Gastroesophageal sphincter (tissue), 3 donors: ENCODE results near the gene PARD6G.

ENCODE experiments used
- CTCF ChIP-seq, 4 experiments: fragments of 200-600 bp in 2 of 4; fragments of 450-650 bp in 2 of 4; sonication (generic) in 1 of 4; IDR thresholded peaks; one replicate each; pipeline ENCODE4 v1.5.1; 2017 to 2019; ENCODE audit warnings: antibody characterized with exemption in 4 of 4, mild to moderate bottlenecking in 2 of 4, moderate library complexity in 2 of 4
- EP300 ChIP-seq: sonication (generic); formaldehyde crosslinking; IDR thresholded peaks from one replicate; pipeline ENCODE4 v1.6.1; 2017; ENCODE audit warnings: antibody characterized with exemption, mild to moderate bottlenecking
- POLR2A ChIP-seq, 2 donors: fragments of 450-650 bp; IDR thresholded peaks; one replicate each; pipeline ENCODE4 v1.6.1; 2017; ENCODE audit warnings: antibody characterized with exemption in 2 of 2, mild to moderate bottlenecking in 2 of 2, moderate library complexity in 1 of 2
- POLR2AphosphoS5 ChIP-seq: sonication (generic); formaldehyde crosslinking; IDR thresholded peaks from one replicate; pipeline ENCODE4 v1.6.1; 2017; ENCODE audit warnings: antibody characterized with exemption

- TF ChIP-seq CTCF (IDR thresholded peaks at IDR 0.05) (no peak), EP300 (no peak), POLR2A (IDR thresholded peaks at IDR 0.05) (no peak), POLR2AphosphoS5 (no peak)
Measured at GRCh38 chr18:80178935-80179818, 68.1 kb downstream of the PARD6G start.
